OCI-LY7 (cell line): ENCODE data around the gene PARP2.

Source experiments
- CTCF ChIP-seq: fragments of 200-600 bp; sonication (generic); conservative IDR thresholded peaks from 2 replicates; pipeline ENCODE4 v1.5.1; 2014; ENCODE audit warnings: mild to moderate bottlenecking, antibody characterized with exemption, low read length, moderate library complexity, mixed read lengths
- EZH2phosphoT487 ChIP-seq: fragments of 200-600 bp; sonication (generic); IDR thresholded peaks from 2 replicates; pipeline ENCODE4 v1.6.1; 2018; ENCODE audit warnings: low read depth, borderline replicate concordance, mild to moderate bottlenecking, mixed run types, antibody characterized with exemption, low read length, moderate library complexity, mixed read lengths

- peak; percentile 98 for TF ChIP-seq CTCF
- no peak for TF ChIP-seq EZH2phosphoT487
Measured at GRCh38 chr14:20305265-20306078, 38.0 kb upstream of the PARP2 start, which contains the start of gene TTC5.
